Uterus (tissue), 4 donors: ENCODE measurements around the gene GNAO1. TPM values are rescaled to one million over a fixed set of nuclear protein-coding genes. Genes with fewer than 3 reads are reported as not detected.

ENCODE experiments used
- DNase-seq, 2 donors: peaks; one replicate each; pipeline ENCODE4 v3.0.0-alpha.2; 2019 to 2020
- H3K27ac ChIP-seq, 2 donors: fragments of 200-600 bp; sonication (generic); 1 replicate in 1 of 2; 2 replicates in 1 of 2; pipeline ENCODE4 v1.5.1; 2016 to 2018
- H3K27me3 ChIP-seq, 2 donors: fragments of 200-600 bp; sonication (generic); one replicate each; pipeline ENCODE4 v1.5.1; 2018 to 2019; ENCODE audit warnings: control low read depth in 1 of 2
- H3K36me3 ChIP-seq, 2 donors: fragments of 200-600 bp; sonication (generic); one replicate each; pipeline ENCODE4 v1.5.1; 2019; ENCODE audit warnings: control low read depth in 1 of 2
- H3K4me1 ChIP-seq, 2 donors: fragments of 200-600 bp; sonication (generic); one replicate each; pipeline ENCODE4 v1.5.1; 2018 to 2019; ENCODE audit warnings: control low read depth in 1 of 2
- H3K4me3 ChIP-seq, 2 donors: fragments of 200-600 bp; sonication (generic); 1 replicate in 1 of 2; 2 replicates in 1 of 2; pipeline ENCODE4 v1.5.1; 2018 to 2019; ENCODE audit warnings: mild to moderate bottlenecking in 1 of 2
- H3K9me3 ChIP-seq, 2 donors: fragments of 200-600 bp; sonication (generic); one replicate each; pipeline ENCODE4 v1.5.1; 2019; ENCODE audit warnings: control low read depth in 1 of 2
- POLR2A ChIP-seq, 2 donors: fragments of 450-650 bp; IDR thresholded peaks; one replicate each; pipeline ENCODE4 v1.6.1; 2016; ENCODE audit warnings: antibody characterized with exemption in 2 of 2, mild to moderate bottlenecking in 1 of 2, moderate library complexity in 1 of 2
- intact Hi-C: fragments of 100-400 bp; cut with DNase I; formaldehyde crosslinking; loops from one replicate; pipeline ENCODE4 v1.15.1; 2023; ENCODE audit warnings: low total_unique reads
- total RNA-seq, 4 donors: library from RNA; depleted of rRNA in 3 of 4; stranded (reverse); fragments of >200 nt in 3 of 4; gene quantifications; one replicate each; pipeline versions ENCODE4 v1.1.0 to v1.2.4, GENCODE V29; 2014 to 2023
- TF ChIP-seq, protein P1 (sequence below), 4 experiments: fragments of 200-600 bp in 2 of 4; fragments of 450-650 bp in 2 of 4; sonication (generic) in 2 of 4; IDR thresholded peaks; one replicate each; pipeline ENCODE4 v1.5.1; 2016 to 2019; ENCODE audit warnings: antibody characterized with exemption in 4 of 4, mild to moderate bottlenecking in 2 of 4, moderate library complexity in 1 of 4
- donor health status: DM: yes; HTN: yes; CAD: no.

Gene GNAO1
- total RNA-seq, 4 donors from 2014 or later = 0.26 to 7.2 (median 1.6) TPM; not detected in 1

DNA sequence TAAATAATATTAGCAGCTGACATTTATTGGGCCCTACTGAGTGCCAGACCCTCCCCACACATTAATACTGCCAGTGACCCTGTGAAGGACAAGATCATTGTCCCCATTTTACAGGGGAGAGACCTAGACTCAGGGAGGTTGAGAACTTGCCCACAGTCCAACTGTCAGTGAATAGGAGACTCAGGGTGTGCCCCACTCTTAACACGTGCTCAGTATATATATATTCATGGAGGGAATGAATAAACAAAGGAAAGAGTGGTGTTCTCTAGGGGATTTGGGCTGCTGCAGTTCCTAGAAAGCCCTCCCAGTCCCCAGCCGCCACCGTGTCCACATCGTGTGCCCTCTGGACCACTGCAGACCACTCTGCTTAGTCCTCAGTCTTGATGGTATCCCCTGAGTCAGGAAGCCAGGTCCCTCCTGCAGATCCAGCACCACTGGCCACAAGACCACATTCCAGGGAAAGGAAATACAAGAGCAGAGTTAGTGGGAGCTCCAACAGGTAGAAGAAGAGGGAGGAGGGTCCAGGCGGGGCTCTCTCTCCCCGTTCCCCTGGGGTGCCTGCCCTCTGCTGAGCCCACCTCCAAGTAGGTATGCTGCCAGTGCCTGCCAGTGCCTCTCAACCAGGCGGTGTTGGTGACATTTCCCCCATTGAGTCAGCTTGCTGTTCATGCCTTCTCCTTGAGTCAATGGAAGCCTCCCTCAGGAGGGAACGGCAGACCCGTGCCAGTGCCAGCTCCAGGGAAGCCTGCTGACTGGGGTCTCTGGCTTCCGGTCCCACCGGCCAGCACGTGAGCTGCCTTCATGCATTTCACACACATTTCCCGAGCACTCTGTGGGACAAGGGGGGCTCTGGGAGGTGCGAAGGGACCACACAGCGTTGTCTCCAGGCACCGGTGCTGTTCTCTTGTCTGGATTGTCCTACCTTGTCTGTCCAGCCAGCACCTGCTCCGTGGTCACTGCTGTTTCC is 75.6 kb downstream of the GNAO1 start:
- peaks cover 0 to 6% of the 10 kb centered on the region in 2 donors for H3K4me1 ChIP-seq
- no peaks in the 10 kb centered on the region for H3K9me3 ChIP-seq
- no peak overlapping the region for H3K4me3 ChIP-seq
- no peaks in the 10 kb centered on the region for H3K27me3 ChIP-seq
- intact Hi-C loops = no loop called here
- TF ChIP-seq, protein P1, sequence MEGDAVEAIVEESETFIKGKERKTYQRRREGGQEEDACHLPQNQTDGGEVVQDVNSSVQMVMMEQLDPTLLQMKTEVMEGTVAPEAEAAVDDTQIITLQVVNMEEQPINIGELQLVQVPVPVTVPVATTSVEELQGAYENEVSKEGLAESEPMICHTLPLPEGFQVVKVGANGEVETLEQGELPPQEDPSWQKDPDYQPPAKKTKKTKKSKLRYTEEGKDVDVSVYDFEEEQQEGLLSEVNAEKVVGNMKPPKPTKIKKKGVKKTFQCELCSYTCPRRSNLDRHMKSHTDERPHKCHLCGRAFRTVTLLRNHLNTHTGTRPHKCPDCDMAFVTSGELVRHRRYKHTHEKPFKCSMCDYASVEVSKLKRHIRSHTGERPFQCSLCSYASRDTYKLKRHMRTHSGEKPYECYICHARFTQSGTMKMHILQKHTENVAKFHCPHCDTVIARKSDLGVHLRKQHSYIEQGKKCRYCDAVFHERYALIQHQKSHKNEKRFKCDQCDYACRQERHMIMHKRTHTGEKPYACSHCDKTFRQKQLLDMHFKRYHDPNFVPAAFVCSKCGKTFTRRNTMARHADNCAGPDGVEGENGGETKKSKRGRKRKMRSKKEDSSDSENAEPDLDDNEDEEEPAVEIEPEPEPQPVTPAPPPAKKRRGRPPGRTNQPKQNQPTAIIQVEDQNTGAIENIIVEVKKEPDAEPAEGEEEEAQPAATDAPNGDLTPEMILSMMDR (IDR thresholded peaks at IDR 0.05) = no peak
- no peak for TF ChIP-seq POLR2A (IDR thresholded peaks at IDR 0.05)
- H3K36me3 ChIP-seq = no peaks in the 10 kb centered on the region
- H3K27ac ChIP-seq = no peak overlapping the region
- DNase-seq = no peak

DNA sequence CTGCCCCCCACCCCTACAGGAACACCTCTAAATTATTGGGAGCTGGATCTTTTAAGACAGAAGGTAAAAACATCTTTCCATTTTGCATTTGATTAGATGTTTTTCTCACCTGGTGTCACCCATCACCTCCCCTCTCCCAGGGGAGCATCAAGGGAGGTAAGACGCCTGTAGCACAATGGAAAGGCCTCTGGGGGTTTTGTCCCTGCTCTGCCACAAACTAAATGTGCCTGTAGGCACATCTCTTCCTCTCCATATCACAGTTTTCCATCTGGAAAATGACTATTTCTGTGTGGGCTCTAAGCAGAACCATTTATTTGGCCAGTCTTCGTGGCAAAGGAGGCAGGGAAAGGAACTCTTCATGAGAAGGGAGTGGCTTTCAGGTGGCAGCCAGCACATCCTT is 76.6 kb downstream of the GNAO1 start:
- TF ChIP-seq POLR2A (IDR thresholded peaks at IDR 0.05) = no peak
- TF ChIP-seq, protein P1 (IDR thresholded peaks at IDR 0.05) = no peak
- no peak overlapping the region for H3K4me3 ChIP-seq
- no peaks in the 10 kb centered on the region for H3K9me3 ChIP-seq
- no peak for DNase-seq
- H3K27ac ChIP-seq = no peak overlapping the region
- H3K27me3 ChIP-seq = no peaks in the 10 kb centered on the region
- no peaks in the 10 kb centered on the region for H3K36me3 ChIP-seq
- peaks cover 0 to 6% of the 10 kb centered on the region in 2 donors for H3K4me1 ChIP-seq
- intact Hi-C loops = no loop called here

DNA sequence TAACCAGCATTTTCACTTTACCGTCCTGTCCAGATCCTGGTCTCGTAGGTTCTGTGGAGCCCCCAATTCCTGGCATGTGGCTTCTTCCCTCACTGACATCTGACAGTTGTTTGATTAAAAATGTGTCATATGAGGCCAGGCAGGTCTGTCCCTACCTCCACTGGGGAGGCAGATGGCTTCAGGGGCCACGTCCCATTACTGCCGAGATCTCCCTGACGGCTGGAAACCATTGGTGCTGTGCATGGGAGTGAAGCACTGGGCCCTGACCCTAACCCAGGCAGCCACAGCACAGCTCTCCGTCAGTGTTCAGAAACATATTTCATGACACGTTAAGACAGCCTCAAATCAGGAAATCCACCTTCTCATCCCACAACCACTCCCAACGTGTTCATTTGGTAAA is 77.5 kb downstream of the GNAO1 start:
- no peaks in the 10 kb centered on the region for H3K36me3 ChIP-seq
- no peak overlapping the region for H3K4me3 ChIP-seq
- no peaks in the 10 kb centered on the region for H3K27me3 ChIP-seq
- TF ChIP-seq, protein P1 (IDR thresholded peaks at IDR 0.05) = no peak
- TF ChIP-seq POLR2A (IDR thresholded peaks at IDR 0.05) = no peak
- H3K27ac ChIP-seq = no peak overlapping the region
- intact Hi-C loops = no loop called here
- DNase-seq = no peak
- H3K4me1 ChIP-seq = peaks cover 0 to 6% of the 10 kb centered on the region in 2 donors
- H3K9me3 ChIP-seq = no peaks in the 10 kb centered on the region

DNA sequence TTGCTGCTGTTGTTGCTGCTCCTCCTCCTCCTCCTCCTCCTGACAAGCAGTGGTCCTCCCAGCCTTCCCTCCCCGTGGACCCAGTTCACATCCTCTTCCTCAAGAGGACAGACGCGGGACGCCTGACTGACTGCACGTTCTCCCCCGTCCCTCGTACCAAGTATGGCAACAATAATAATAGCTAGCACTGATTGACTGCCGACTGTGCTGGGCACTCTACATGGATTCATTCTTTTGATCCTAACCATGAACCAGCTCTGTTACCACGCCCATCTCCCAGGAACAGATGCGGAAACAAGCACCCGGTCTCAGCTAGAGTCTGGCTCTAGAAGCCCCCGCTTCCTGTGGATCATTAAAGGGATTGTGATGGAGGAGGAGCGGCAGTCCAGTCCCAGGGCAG is 78.0 kb downstream of the GNAO1 start:
- Histone ChIP-seq H3K36me3 (no peaks in the 10 kb centered on the region), H3K4me1 (peaks cover 0 to 6% of the 10 kb centered on the region in 2 donors), H3K9me3 (no peaks in the 10 kb centered on the region), H3K4me3 (no peak overlapping the region), H3K27me3 (no peaks in the 10 kb centered on the region), H3K27ac (no peak overlapping the region)
- intact Hi-C loops = no loop called here
- TF ChIP-seq, protein P1 (IDR thresholded peaks at IDR 0.05) = no peak
- TF ChIP-seq POLR2A (IDR thresholded peaks at IDR 0.05) = no peak
- no peak for DNase-seq
